NOMO-1 (cell line): ENCODE results near the gene SPAG17.

Source experiments
- DNase-seq, 2 experiments: peaks; one replicate each; lab custom pipeline; 2025; ENCODE audit not compliant: unreplicated experiment in 2 of 2; lab: John Stamatoyannopoulos, UW

The SPAG17 gene

GRCh38 chr1:118122234-118123004 lies 62.6 kb downstream of the SPAG17 start:
- DNase-seq = no peak

GRCh38 chr1:118118873-118119463 lies 66.1 kb downstream of the SPAG17 start:
- no peak for DNase-seq

- no peak for DNase-seq
These were observed 66.6 kb downstream of the SPAG17 start for GRCh38 chr1:118118469-118118868.

GRCh38 chr1:118117521-118117920 lies 67.5 kb downstream of the SPAG17 start:
- no peak for DNase-seq

- no peak for DNase-seq
These were observed 68.1 kb downstream of the SPAG17 start for GRCh38 chr1:118116909-118117308.

- no peak for DNase-seq
These were observed 68.6 kb downstream of the SPAG17 start for GRCh38 chr1:118116401-118116800.

GRCh38 chr1:118115567-118116295 lies 69.3 kb downstream of the SPAG17 start:
- no peak for DNase-seq

GRCh38 chr1:118113261-118113660 lies 71.8 kb downstream of the SPAG17 start:
- no peak for DNase-seq

- no peak for DNase-seq
These were observed 74.4 kb downstream of the SPAG17 start for GRCh38 chr1:118110580-118110979.

GRCh38 chr1:118104951-118105350 lies 80.1 kb downstream of the SPAG17 start:
- no peak for DNase-seq

GRCh38 chr1:118102445-118102844 lies 82.6 kb downstream of the SPAG17 start:
- DNase-seq = no peak

GRCh38 chr1:118101999-118102398 lies 83.0 kb downstream of the SPAG17 start:
- no peak for DNase-seq

- DNase-seq = no peak
These were observed 83.5 kb downstream of the SPAG17 start for GRCh38 chr1:118101515-118101844.

- no peak for DNase-seq
These were observed 84.1 kb downstream of the SPAG17 start for GRCh38 chr1:118100686-118101514.

- DNase-seq = no peak
These were observed 85.3 kb downstream of the SPAG17 start for GRCh38 chr1:118099686-118100085.

GRCh38 chr1:118097622-118098348 lies 87.2 kb downstream of the SPAG17 start:
- no peak for DNase-seq

GRCh38 chr1:118093017-118093416 lies 92.0 kb downstream of the SPAG17 start:
- no peak for DNase-seq

- DNase-seq = no peak
These were observed 94.9 kb downstream of the SPAG17 start for GRCh38 chr1:118090130-118090529.

GRCh38 chr1:118085365-118085764 lies 99.7 kb downstream of the SPAG17 start:
- DNase-seq = no peak

GRCh38 chr1:118084400-118084799 lies 100.6 kb downstream of the SPAG17 start:
- DNase-seq = no peak
